ENCODE data around the gene RANBP17.
"Not testable (repeated sequence)": the region's sequence is repeated elsewhere in the genome, so short reads cannot be mapped to it uniquely, and the experiment has no call there.

Gene RANBP17

GRCh38 chr5:170907758-170908157 is 45.9 kb downstream of the RANBP17 start:
- Histone ChIP-seq H3K4me1 (ENCODE audit: insufficient read depth, poor library complexity, severe bottlenecking) (peaks cover 4% of the 10 kb centered on the region), H3K9me3 (ENCODE audit: severe bottlenecking) (peaks cover 10% of the 10 kb centered on the region), H3K27ac (ENCODE audit: poor library complexity, severe bottlenecking) (no peak overlapping the region), H3K36me3 (ENCODE audit: low read depth) (peaks cover 13% of the 10 kb centered on the region), H3K4me3 (ENCODE audit: severe bottlenecking) (no peak overlapping the region), H3K27me3 (ENCODE audit: insufficient read depth, poor library complexity, severe bottlenecking) (no peaks in the 10 kb centered on the region)
- ATAC-seq (ENCODE audit: low read depth) (peak; percentile 85), DNase-seq (ENCODE audit: low spot score) (no peak)
- no peak for TF ChIP-seq CTCF (IDR thresholded peaks at IDR 0.05; ENCODE audit: poor library complexity, severe bottlenecking)

DNA sequence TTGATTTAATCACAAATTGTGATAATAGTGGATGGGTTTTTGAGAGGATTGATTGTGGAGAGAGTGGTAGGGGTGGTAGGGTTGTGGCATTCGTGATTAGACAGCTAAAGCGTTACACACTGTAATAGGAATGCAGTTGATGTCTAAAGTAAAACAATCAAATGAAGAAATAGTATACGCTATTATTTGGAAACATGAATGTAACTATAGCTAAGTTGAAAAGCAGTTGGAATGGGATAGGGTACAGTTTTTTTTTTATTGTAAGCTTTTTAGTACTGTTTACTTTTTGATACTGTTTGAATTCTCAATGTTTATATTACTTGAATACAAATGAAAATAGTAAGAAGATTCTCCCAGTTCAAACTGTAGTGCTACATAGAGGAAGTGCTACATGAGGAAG is 51.8 kb downstream of the RANBP17 start:
- no peak for ATAC-seq (ENCODE audit: low read depth)
- DNase-seq (ENCODE audit: low spot score): no peak
- Histone ChIP-seq H3K4me3 (ENCODE audit: severe bottlenecking) (no peak overlapping the region), H3K27me3 (ENCODE audit: insufficient read depth, poor library complexity, severe bottlenecking) (no peaks in the 10 kb centered on the region), H3K4me1 (ENCODE audit: insufficient read depth, poor library complexity, severe bottlenecking) (no peaks in the 10 kb centered on the region), H3K36me3 (ENCODE audit: low read depth) (peaks cover 21% of the 10 kb centered on the region), H3K9me3 (ENCODE audit: severe bottlenecking) (no peaks in the 10 kb centered on the region), H3K27ac (ENCODE audit: poor library complexity, severe bottlenecking) (no peak overlapping the region)
- TF ChIP-seq CTCF (IDR thresholded peaks at IDR 0.05; ENCODE audit: poor library complexity, severe bottlenecking): no peak

DNA sequence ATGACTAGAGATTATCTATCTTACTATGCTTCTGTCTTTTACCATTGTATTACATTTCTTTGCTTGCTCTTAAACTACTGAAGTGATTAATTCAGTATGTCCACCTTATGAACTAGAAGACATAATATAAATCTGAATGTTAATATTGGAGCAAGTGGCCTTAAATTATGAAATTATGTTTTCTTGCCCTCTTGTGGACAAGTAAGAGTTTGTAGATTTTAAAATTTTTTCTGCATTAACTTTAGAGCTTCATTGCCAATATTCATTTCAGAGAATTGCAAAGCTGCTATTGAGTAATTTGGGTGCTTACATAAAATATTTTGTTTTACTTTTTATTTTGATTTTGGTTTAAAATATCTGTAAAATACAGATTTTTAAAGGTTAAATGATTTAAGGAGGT is 55.3 kb downstream of the RANBP17 start:
- Histone ChIP-seq H3K4me3 (ENCODE audit: severe bottlenecking) (no peak overlapping the region), H3K36me3 (ENCODE audit: low read depth) (peaks cover 16% of the 10 kb centered on the region; the same call in 1 of the 2 replicates), H3K9me3 (ENCODE audit: severe bottlenecking) (no peaks in the 10 kb centered on the region), H3K27me3 (ENCODE audit: insufficient read depth, poor library complexity, severe bottlenecking) (no peaks in the 10 kb centered on the region), H3K27ac (ENCODE audit: poor library complexity, severe bottlenecking) (no peak overlapping the region), H3K4me1 (ENCODE audit: insufficient read depth, poor library complexity, severe bottlenecking) (no peaks in the 10 kb centered on the region)
- ATAC-seq (ENCODE audit: low read depth) (no peak), DNase-seq (ENCODE audit: low spot score) (no peak)
- peak; percentile 60 for TF ChIP-seq CTCF (IDR thresholded peaks at IDR 0.05; ENCODE audit: poor library complexity, severe bottlenecking)

GRCh38 chr5:170920196-170920595 is 58.4 kb downstream of the RANBP17 start:
- DNase-seq (ENCODE audit: low spot score) (no peak), ATAC-seq (ENCODE audit: low read depth) (no peak)
- TF ChIP-seq CTCF (IDR thresholded peaks at IDR 0.05; ENCODE audit: poor library complexity, severe bottlenecking): no peak
- Histone ChIP-seq H3K27me3 (ENCODE audit: insufficient read depth, poor library complexity, severe bottlenecking) (no peaks in the 10 kb centered on the region), H3K9me3 (ENCODE audit: severe bottlenecking) (no peaks in the 10 kb centered on the region), H3K4me1 (ENCODE audit: insufficient read depth, poor library complexity, severe bottlenecking) (no peaks in the 10 kb centered on the region), H3K36me3 (ENCODE audit: low read depth) (peaks cover 21% of the 10 kb centered on the region), H3K4me3 (ENCODE audit: severe bottlenecking) (no peak overlapping the region), H3K27ac (ENCODE audit: poor library complexity, severe bottlenecking) (no peak overlapping the region)

GRCh38 chr5:170922331-170922730 is 60.5 kb downstream of the RANBP17 start:
- not testable (repeated sequence) for H3K4me1 ChIP-seq (ENCODE audit: insufficient read depth, poor library complexity, severe bottlenecking); ATAC-seq (ENCODE audit: low read depth); DNase-seq (ENCODE audit: low spot score); H3K27ac ChIP-seq (ENCODE audit: poor library complexity, severe bottlenecking); H3K4me3 ChIP-seq (ENCODE audit: severe bottlenecking); H3K27me3 ChIP-seq (ENCODE audit: insufficient read depth, poor library complexity, severe bottlenecking); H3K9me3 ChIP-seq (ENCODE audit: severe bottlenecking)
- H3K36me3 ChIP-seq (ENCODE audit: low read depth): peaks cover 28% of the 10 kb centered on the region

Data from RWPE2 (cell line).